HG03097 (cell line): Measurements from ENCODE around the gene ARHGDIA.

Experiments
- ATAC-seq: cut with Tn5 transposase; IDR thresholded peaks from one replicate; pipeline ENCODE4 v1.9.1; 2021; ENCODE audit not compliant: unreplicated experiment, low FRiP score

Gene ARHGDIA

DNA sequence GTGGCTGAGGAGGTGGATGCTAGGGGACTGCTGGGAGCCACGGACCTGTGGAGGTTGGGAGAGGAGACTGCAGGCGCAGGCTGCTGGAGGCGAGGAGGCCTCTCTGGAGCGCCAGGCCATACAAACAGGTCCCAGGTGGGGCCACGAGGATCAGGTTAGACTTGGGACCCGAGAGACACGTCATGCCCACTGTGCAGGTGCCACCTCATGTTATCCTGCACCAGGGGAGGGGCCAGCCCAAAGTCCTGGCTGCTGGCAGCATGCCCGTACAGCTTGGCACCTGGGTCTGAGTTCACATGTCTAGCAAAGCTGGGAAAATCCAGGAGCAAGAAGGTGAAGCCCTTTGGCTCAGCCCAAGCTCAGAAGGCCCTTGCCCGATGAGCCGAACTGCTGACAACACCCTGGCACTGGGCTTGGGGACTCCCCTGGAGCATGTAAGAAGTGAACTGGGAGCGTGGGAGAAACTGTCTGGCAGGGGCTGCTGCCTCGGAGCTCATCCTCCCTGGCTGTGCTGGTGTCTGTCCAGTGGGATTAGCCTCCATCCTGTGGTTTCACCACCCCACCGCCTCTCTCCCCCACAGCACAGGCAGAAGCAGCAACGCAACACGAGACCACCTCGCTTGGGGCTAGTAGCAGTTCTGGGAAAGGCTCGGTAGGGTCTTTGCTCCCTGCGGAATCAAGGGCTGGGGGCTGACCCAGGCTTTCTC, 5.3 kb downstream of the ARHGDIA start:
- ATAC-seq = no peak

DNA sequence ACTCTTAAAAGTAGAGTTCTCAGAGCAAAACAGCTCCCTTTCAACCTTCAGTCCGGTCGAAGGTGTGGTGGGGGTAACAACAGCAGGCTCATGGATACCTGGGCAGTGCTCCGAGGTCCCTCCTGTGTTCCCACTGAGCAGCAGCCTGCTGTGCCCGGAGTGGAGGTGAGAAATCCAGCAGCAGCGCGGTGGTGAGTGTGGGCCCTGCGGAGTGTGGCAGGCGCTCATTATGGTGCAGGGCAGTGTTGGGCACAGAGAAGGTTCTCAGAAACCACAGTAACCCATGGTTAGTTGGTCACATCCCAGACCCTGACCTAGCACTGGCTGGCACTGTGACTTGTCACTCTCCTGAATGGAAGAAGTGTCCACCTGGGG, 5.8 kb downstream of the ARHGDIA start:
- no peak for ATAC-seq

DNA sequence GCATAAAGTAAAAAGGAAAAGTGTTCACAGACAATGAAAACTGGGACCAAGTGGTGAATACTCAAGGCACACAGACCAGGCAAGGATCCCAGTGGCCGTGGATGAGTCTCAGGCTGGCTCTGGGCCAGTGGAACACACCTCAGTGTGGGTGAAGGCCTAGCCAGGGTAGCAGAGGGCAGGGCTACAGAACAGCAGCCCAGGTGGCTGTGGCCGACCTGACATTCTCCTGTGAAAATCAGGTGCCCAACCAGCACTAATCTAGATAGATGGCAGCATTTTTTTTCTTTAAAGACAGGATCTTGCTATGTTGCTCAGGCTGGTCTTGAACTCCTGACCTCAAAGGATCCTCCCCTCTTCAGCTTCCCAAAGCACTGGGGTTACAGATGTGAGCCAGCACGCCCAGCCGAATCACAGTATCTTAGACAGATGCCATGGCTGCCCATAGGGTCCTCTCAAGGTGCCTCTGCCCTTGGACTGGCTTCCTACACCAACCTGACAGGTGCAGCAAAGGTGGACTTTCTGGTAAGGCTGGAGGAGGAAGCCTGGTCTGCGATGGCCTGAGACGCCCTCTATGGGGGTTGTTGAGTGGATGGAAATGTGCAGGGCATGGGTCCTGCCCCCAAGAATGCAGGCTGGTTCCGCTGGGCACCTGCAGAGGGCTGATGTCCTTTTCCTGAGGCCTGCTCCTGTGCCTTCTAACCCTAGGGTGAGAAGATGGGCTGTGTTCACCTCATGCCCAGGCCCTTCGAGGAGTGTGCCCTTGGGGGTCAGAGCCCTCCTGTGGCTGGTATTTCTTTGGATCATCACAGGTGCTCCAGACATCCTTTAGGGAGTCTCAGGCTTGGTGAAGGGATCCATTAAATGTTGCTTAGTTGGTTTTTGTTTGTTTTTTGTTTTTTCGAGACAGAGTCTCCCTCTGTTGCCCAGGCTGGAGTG, 7.0 kb downstream of the ARHGDIA start:
- ATAC-seq = no peak

DNA sequence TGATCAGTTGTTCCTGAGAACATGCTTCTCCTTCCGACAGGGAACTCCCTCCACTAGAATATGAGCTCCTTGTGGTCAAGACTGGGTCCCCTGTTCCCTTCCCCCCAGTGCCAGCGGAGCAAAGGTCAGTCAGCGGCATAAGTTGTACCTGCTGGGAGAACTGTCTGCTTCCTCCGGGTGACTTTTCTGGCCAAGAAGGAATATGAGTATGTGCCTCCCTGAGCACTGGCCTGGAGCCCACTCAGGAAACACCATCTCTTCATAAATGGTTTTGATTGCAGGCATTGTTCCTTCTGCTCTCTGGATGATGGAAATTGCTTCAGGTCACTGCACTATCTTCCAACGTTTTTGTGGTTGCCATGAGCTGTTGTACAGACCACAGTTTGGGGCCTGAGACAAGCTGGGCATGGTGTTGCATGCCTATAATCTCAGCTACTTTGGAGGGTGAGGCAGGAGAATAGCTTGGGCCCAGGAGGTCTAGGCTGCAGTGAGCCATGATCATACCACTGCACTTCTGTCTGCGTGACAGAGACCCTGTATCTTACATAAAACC, 7.9 kb downstream of the ARHGDIA start:
- no peak for ATAC-seq

DNA sequence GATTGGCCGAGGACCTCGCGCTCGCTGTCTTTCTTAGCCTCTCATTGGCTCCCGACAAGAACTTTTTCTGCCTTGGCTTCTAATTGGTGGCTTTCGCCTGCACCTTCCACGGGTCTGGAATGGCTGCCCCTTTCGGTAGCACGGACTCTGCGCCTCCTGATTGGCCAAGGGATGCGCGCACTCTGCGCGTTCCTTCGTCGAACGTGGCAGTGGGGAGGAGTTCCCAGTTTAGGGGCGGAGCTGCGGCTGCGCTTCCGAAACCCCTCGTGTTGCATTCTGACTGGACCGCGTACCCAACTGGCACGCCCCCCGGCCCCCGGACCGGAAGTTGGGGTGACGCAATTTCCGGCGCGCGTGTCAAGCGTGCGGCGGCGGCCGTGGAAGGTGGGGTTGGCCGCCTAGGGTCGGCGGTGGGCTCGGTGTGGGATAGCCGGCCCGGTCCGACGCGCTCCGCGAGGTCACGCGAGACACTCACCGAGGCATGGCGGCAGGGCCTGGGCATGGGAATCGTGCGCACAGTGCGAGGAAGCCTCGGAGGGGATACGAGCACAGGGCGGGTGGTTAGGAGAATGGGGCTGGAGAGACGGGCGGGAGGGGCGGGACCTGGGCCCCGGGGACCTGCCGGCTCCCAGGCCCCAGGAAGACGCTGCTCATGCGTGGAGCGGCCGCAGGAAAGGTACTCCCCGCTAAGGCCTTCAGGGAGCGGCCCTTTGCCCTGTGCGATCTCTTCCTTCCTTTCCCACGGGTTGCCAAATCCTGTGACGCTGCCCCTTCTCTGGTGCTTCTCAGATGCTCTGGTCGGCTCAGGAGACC, 10.2 kb downstream of the ARHGDIA start:
- peak; percentile 79 for ATAC-seq

DNA sequence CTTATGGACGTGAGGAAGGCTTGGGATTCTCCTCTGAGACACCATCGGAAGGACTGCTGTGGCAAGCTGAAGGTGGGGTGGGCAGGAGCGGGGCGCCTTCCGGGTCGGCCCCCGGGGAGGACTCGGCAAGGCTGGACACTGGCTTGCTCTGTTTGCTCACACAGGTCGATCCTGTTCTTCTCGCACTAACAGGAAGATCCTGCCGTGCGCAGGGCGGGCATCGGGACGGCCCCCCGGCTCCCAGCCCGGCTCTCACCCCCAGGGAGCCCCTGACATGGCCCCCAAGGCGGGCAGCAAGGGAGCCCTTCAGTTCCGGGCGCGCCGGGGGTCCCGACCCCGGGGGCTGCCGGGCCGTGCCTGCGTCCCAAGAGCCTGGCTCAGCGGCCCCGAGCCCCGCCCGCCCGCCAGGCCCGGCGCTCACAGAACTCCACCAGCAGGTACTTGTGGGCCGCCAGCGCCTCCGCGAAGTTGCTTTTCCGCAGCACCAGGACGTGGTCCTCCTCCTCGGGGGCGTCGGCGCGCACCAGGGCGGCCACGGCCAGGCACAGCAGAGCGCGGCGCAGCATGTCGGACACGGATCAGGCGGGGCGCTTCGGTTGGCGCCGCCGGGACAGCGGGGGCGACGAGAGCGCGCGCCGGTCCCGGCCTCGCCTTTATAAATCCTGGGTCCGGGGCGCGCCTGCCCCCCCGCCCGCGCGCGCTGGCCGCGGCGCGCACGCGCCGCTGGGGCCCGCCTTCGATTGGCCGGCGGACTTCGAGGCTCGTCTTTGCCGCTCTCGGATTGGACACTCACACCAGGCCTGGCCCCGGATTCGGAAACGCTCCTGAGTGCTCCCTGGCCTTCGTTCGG, 11.0 kb downstream of the ARHGDIA start, which contains the start of gene P4HB:
Gene P4HB, minus strand, starts transcription at position 630 of the 850 bp plus-strand sequence. Its CDS starts 64 bp downstream, at position 566.
- ATAC-seq = no peak

DNA sequence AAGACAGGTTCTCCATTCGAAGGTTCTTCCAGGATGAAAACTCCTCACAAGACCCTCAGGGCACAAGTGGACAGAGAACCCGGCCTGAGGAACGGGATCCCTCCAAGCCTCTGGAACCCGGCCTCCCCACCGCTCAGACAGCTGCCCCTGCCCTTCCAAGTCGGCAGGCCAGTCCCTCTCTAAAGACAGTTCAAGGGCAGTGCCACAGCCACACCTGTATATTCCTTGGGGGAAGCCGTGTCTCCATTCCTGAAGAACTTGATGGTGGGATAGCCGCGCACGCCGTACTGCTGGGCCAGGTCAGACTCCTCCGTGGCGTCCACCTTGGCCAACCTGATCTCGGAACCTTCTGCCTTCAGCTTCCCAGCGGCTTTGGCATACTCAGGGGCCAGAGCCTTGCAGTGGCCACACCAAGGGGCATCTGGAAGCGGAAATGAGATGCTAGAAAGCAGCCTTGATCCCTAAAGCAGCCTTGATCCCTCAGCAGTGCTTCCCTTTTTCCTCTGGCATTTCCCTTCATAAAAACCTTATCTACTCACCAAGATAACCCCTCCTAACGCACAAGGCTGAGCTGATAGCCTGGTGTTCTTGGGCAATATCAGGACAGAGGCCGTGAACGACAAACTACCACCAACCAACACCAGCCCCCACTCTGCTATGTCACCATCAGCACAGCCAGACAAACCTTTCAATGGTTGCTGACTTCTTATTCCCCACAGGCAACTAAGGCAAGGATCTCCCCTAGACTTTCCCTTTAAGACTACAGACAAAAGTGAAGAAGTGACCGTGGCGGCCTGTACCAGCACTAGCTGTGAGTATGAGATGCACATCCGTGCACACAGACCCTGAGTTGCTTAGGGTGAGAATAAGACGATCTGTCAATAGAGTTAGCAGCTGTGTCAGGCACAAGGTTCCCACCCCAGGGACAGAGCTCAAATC, 11.9 kb downstream of the ARHGDIA start:
- no peak for ATAC-seq

DNA sequence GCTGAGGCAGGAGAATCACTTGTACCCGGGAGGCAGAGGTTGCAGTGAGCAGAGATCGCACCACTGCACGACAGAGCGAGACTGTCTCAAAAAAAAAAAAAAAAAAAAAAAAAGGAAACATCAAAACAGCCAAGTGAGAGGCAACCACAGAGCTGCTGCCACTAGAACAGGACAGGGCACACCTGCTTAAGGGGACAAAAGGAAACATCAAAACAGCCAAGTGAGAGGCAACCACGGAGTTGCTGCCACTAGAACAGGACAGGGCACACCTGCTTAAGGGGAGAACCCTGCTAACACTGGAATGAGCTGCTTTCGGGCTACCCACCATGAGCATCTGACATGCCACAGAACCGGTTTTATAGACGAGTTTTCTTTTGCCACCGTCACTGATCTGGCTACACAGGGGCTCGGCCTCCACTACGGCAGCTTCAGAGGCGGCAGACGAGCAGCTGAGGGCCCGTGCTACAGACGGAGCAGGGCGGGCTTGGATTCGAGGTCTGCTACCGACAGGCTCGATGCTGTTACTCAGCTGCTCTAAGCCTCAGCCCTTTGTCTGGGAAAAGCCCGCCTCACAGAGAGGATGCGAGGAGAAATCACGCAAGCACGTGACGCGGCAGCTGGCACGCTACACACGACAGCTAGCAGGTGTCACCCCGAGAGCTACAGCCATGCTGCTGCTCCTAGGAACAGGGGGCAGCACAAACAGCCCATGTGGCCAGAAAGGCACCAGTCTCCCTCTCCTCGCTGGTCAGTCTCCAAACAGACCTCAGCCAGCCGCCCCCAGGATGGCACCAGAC, 12.8 kb downstream of the ARHGDIA start:
- ATAC-seq = no peak

DNA sequence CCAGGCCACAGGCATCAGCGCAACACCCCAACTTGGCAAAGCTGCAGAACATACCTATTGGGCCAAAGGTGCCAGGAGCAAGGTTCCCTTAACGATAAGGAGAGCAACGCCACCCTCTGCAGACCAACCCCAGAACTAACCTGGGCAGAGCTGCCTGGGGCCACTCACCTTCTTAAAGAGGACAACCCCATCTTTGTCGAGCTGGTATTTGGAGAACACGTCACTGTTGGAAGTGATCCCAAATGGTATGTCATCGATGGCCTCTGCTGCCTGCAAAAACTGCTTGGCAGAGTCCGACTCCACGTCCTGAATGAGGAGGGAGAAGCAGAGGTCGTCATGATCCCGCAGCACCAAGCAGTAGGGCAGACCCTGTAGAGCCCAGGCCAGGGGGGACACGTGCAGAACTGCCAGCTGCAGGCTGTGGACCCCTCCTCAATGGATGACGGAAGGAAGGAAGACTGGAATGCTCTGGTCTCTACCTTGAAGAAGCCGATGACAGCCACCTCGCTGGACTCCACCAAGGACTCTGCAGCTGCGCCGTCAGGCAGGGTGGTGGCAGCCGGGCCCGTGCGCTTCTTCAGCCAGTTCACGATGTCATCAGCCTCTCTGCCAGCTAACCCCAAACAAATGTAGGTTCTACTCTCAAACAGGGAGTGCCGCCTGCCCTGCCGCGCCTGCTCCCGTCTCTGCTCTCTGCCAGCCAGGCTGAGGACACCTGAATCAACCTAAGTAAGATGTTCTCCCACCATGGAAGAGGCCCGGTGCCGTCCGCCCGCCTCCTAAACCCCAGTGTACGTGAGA, 16.0 kb downstream of the ARHGDIA start:
- ATAC-seq = no peak

DNA sequence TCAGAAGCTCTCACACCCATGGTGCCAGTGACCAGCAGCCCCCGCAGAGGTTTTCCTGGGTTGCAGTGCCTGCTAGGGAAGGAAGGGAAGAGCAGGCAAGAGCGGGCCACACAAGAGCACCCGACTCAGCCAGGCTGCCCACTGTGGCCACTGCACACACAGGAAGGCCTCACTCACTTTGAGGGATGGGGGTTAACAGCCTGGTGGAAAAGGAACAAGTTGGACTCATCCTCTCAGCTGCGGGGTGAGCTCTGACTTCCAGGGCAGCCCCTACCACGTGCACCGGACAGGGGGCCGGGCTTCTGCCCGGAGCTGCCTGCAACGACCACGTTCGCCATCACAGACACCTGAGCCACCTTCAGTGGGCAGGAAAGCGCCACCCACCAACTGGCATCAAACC, 18.9 kb downstream of the ARHGDIA start:
- ATAC-seq = no peak

DNA sequence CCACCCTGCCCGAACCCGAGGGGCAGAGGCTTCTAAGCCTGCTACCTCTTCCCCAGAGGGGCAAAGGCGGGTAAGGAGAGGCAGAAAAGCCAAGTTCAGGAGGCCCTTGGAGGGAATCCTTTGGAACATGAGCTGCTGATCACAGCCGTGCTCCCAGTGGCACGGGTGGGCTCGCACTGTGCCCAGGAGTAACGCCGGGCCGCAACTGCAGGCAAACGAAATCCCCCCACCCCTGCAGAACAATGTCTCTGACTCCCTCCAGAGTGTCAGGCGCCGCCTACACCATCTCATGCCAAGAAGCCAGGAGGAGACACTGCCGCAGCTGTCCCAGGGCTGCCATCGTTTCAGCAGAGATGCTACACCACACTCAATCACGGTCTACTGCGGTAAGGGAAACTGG, 19.7 kb downstream of the ARHGDIA start:
- no peak for ATAC-seq

DNA sequence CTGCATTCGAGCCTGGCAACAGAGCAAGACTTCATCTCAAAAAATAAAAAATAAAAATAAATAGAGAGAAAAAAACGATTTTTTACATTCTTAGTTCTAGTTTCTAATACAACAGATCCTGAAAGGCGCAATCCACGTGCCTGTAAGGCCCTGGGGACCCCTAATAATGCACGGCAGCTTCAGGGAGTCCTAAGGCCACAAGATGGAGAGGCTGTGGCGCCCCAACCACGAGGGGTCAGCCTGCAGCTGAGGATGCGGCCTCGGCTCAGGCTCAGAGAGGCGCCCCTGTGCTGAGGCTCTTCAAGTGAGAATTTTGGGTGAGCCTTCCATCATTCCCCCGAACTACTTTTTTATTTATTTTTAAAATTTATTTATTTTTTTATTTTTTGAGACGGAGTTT, 21.7 kb downstream of the ARHGDIA start:
- ATAC-seq = no peak

DNA sequence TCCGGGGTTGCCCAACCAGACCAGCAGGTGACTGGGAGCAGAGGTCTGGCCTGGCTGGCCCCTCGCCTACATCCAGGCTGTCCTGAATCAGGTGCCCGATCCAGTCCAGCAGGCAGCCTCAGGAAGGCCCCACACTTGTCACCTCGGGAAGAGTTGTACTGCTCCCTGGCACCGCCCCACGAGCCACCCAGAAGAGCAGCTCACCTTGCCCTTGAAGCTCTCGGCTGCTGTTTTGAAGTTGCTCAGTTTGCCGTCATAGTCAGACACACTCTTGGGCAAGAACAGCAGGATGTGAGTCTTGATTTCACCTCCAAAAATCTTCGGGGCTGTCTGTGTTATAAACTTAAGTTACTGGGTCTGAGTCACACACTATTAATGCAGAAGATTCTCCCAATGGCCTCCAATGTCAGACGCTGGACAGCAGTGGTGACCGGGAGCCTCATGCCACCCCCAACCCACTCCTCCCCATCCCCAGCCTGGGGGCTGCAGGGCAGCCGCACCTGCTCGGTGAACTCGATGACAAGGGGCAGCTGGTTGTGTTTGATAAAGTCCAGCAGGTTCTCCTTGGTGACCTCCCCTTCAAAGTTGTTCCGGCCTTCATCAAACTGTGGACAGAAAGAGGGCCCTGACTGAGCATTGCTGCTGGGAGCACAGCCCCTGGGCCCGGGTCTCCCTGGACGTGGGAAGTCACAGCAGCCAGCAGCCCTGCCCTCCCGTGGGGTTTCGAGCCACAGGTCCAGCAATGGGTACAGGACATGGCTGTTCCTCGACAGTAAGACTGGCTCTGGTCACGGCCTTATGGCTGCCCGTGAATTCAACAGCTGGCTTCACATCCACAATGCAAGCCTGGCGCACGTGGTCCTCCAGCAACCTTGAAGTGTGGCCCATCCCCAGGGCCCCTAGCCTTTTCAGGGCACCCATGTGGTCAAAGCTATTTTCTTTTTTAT, 24.1 kb downstream of the ARHGDIA start:
- no peak for ATAC-seq

DNA sequence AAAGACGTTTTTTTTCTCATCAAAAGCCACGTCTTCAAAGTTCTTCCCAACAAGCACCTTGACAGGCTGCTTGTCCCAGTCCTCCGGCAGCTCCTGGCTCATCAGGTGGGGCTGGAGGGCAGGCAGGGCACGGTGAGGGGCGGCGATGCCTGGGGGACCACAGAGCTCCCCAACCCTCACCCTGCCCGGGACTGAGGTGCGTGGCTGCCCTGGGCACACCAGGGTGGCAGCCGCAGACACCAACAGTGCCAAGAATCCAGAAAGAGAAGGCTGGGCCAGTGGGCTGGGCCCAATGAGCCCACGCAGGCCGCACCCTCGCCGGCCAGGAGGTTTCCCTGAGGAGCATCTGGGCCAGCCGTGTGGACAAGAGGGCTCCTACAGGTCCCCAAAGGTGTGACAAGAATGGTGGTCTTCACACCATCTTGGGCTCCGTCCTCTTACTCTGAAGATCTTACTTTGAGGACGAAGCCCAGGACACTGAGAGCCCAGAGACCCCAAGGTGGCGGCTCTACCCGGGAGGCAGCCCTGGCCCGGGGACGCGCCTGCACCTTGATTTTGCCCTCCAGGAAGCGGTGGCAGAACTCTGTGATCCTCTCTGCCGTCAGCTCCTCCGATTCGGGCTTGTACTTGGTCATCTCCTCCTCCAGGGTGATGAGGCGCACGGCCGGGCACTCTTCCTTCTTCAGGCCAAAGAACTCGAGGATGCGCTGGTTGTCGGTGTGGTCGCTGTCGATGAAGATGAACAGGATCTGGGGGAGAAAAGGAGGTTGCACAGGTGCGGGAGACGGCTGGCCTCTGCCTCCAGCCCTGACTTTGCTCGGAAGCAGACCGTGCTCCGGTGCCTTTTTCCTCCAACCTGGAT, 25.0 kb downstream of the ARHGDIA start:
- ATAC-seq = no peak

DNA sequence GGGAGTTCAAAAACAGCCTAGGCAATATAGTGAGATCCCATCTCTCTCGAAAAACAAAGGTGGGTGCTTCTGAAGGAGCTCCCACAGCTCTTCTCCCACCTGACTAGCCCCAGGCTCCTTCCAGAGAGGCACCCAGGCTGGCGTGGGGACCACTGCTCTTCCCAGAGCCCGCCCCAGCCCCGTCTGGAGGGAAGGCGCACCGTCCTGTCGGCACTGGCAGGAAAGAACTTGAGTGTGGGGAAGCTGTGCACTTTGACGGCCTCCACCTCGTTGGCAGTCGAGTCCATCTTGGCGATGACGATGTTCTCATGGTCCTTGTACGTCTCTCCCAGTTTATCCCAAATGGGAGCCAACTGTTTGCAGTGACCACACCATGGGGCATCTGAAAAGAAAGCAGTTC, 25.8 kb downstream of the ARHGDIA start:
- ATAC-seq = no peak
